Measurements from ENCODE around the gene MELTF. TPM values are rescaled to one million over a fixed set of nuclear protein-coding genes. Genes with fewer than 3 reads are reported as not detected.
A peak's percentile ranks its signal among the peaks of the same experiment; 100 is the strongest.

The MELTF gene
- total and polyA plus RNA-seq, 2 of the 13 experiments (the other 11 are each of a cell fraction or from before 2014, with no cell fraction given): 3.2 to 7.5 TPM

- 0 out of 2 replicates have a peak, but pooled peaks have one; percentile 44 for TF ChIP-seq PRDM10 (CRISPR knock-in tag; IDR thresholded peaks at IDR 0.05; ENCODE audit: low read depth)
- TF ChIP-seq JUN (CRISPR knock-in tag; IDR thresholded peaks at IDR 0.05): peak; percentile 31; the same call in 1 of the 2 replicates
- TF ChIP-seq ZFP41 (CRISPR knock-in tag; IDR thresholded peaks at IDR 0.05; ENCODE audit: borderline replicate concordance): no peak
- TF ChIP-seq RFX5 (IDR thresholded peaks at IDR 0.05; ENCODE audit: low read depth, low read length): 0 out of 2 replicates have a peak, but pooled peaks have one; percentile 9
- TF ChIP-seq HMG20A (CRISPR knock-in tag; IDR thresholded peaks at IDR 0.05; ENCODE audit: borderline replicate concordance): peak; percentile 52; the same call in 1 of the 2 replicates
- no peak for TF ChIP-seq IRX3 (CRISPR knock-in tag; IDR thresholded peaks at IDR 0.05; ENCODE audit: borderline replicate concordance, low read depth)
- TF ChIP-seq ZNF580 (CRISPR knock-in tag; IDR thresholded peaks at IDR 0.05; ENCODE audit: borderline replicate concordance, low read depth): no peak
- TF ChIP-seq YY1 (IDR thresholded peaks at IDR 0.05; ENCODE audit: insufficient read depth, insufficient replicate concordance, low read depth, low read length): no peak
- TF ChIP-seq ZGPAT (CRISPR knock-in tag; IDR thresholded peaks at IDR 0.05): peak; percentile 40; the same call in 1 of the 2 replicates
- no peak for TF ChIP-seq MZF1 (CRISPR knock-in tag; IDR thresholded peaks at IDR 0.05; ENCODE audit: borderline replicate concordance)
- TF ChIP-seq MTF1 (CRISPR knock-in tag; IDR thresholded peaks at IDR 0.05): no peak
These were observed 2.0 kb upstream of the MELTF start (continued) for GRCh38 chr3:197031315-197032285.

Measured in HepG2 (cell line).